NCI-H2196 treated with DMSO at 0.1 percent for 48 hours (cell line): ENCODE measurements around the gene PASK.
"Not testable (repeated sequence)": the region's sequence is repeated elsewhere in the genome, so short reads cannot be mapped to it uniquely, and the experiment has no call there.

Experiments used
- DNase-seq: peaks from one replicate; lab custom pipeline; 2025; ENCODE audit not compliant: unreplicated experiment; lab: John Stamatoyannopoulos, UW

PASK gene

DNA sequence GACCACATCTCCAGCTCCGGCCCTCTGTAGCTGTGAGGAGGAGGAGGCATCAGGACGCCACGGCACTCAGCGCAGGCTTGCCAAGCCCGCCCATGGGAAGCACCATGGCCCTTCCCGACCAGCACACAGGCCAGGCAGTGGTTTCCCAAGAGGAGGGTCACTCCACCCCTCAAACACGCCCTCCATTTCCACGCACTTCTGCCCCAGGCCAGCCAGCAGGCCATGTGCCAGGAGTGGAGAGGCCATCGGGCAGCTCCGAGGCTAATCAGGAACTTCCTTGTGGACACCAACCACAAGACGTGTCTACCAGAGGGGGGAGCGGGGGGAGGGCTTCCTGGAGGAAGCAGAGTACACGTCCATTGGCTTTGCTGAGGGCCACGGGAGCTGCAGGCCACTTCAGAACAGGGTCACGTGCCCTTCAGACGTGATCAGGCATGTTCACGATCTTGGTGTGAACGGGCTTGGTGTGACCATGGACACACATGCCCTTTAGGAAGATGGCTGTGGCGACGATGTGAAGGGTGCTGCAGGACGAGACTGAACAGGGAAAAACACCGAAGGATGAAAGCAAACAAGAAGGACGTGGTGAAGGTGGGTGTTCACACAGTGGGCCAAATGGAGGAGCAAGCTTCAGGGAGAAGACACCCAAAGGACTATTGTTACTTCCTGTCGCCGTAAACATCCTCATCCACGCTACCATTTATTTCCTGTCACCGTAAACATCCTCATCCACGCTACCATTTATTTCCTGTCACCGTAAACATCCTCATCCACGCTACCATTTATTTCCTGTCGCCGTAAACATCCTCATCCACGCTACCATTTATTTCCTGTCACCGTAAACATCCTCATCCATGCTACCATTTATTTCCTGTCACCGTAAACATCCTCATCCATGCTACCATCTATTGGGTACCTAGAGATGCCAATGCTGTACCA, 40.7 kb downstream of the PASK start:
- no peak for DNase-seq

GRCh38 chr2:241107031-241107783, 42.1 kb downstream of the PASK start:
- no peak for DNase-seq

DNA sequence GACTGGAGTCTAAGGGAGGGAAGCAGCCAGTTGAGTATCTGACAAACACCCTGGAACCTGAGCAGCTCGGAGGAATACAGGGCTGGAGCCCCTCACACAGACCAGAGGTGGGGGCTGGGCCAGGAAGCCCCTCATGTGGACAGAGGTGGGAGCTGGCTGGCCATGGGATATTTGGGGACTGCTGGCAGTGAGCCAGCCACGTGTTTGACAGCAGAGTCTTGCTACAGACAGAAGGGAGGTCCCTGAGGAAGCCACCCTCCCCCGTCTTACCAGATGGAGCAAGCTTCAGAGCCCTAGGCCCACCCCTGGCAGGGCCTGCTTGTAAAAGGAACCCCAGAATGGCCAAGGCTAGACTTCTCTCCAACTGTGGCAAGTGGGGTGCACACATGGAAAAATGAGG, 43.6 kb downstream of the PASK start:
- DNase-seq = no peak

GRCh38 chr2:241104611-241105010, 44.7 kb downstream of the PASK start:
- not testable (repeated sequence) for DNase-seq

DNA sequence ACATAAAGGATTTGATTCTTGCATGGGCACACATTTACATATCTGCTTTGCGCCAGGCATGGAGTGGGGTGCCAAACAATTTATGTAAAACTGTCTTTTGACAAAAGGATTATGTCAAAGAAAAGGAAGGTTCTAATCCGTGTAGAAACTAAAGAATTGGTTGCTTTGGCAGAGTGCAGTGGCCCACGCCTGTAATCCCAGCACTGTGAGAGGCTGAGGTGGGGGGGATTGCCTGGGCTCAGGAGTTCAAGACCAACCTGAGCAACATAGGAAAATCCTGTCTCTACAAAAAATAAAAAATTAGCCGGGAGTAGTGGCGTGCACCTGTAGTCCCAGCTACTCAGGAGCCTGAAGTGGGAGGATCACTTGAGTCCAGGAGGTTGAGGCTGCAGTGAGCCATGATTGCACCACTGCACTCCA, 46.1 kb downstream of the PASK start:
- DNase-seq = no peak

GRCh38 chr2:241102239-241102803, 47.0 kb downstream of the PASK start, which contains the start of gene MTERF4:
Gene MTERF4 (minus strand): TSS chr2:241102287. CDS start chr2:241102273, 14 bp downstream.
- peak; percentile 72 for DNase-seq

GRCh38 chr2:241099246-241099645, 50.0 kb downstream of the PASK start:
- no peak for DNase-seq

GRCh38 chr2:241096979-241097378, 52.3 kb downstream of the PASK start:
- no peak for DNase-seq

- no peak for DNase-seq
Measured at GRCh38 chr2:241095594-241096290, 53.5 kb downstream of the PASK start.

DNA sequence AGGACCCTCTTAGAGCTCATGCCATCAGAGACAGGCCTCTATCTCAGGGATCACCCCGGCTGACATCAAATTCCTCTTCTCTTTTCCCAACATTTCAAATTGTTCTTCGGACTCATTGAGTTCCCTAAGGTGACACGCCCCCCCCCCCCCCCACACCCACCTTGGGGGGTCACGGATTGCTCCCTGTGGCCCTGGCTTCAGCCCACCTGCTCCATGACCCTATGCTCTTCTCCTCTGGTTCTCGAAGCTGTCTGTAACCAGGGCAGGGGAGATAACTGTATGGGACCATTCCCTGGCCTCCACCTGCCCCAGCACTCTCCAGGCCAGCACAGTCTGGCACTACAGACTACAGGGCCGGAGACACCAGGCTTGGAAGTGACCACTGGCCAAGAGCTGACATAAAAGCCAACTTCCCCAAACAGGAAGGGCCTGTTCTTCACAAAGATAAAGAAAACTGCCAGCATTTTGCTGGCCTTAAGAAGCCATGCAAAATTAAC, 54.3 kb downstream of the PASK start:
- no peak for DNase-seq

- no peak for DNase-seq
Measured at GRCh38 chr2:241094172-241094571, 55.1 kb downstream of the PASK start.

DNA sequence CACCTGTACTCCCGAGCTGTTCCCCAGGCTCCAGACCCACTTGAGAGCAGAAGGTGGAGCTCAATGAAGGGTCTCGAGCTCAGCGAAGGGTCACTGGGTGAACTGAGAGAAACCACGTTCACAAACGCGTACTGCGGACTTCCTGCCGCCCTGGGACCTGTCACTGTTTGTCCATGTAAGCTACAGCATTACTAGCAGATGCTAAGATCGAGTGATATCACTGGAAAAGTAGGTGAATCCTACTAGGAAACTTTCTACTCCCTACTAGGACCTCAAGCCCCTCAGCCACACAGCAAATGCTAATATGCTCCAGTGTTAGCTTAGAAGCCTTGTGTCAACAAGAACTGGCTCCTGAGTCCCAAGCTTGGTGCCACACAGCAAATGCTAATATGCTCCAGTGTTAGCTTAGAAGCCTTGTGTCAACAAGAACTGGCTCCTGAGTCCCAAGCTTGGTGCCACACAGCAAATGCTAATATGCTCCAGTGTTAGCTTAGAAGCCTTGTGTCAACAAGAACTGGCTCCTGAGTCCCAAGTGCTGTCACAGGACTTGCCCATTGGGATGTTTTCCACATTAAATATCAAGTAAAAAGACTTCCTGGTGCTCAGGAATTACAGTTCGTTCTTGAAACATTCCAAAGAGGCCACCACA, 56.0 kb downstream of the PASK start:
- peak; percentile 12 for DNase-seq

GRCh38 chr2:241092677-241093076, 56.6 kb downstream of the PASK start:
- peak; percentile 14 for DNase-seq

- DNase-seq = no peak
Measured at GRCh38 chr2:241091734-241092445, 57.4 kb downstream of the PASK start.

DNA sequence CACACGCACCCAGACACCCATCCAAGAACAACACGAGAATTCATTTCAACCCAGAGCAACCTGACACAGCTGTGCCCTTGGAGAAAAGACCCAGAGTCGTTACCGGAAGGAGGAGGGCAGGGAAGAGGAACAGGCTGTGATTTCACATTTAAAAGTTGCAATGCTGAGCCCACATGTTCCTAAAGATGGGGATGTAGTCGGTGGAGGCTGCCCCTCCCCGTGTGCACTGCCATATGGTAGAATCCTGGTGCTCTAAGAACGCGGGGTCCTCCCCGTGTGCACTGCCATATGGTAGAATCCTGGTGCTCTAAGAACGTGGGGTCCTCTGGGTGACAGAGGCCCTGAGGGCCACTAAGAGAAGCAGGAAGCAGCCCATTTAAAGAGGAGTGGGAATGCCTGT, 58.1 kb downstream of the PASK start:
- DNase-seq = no peak

DNA sequence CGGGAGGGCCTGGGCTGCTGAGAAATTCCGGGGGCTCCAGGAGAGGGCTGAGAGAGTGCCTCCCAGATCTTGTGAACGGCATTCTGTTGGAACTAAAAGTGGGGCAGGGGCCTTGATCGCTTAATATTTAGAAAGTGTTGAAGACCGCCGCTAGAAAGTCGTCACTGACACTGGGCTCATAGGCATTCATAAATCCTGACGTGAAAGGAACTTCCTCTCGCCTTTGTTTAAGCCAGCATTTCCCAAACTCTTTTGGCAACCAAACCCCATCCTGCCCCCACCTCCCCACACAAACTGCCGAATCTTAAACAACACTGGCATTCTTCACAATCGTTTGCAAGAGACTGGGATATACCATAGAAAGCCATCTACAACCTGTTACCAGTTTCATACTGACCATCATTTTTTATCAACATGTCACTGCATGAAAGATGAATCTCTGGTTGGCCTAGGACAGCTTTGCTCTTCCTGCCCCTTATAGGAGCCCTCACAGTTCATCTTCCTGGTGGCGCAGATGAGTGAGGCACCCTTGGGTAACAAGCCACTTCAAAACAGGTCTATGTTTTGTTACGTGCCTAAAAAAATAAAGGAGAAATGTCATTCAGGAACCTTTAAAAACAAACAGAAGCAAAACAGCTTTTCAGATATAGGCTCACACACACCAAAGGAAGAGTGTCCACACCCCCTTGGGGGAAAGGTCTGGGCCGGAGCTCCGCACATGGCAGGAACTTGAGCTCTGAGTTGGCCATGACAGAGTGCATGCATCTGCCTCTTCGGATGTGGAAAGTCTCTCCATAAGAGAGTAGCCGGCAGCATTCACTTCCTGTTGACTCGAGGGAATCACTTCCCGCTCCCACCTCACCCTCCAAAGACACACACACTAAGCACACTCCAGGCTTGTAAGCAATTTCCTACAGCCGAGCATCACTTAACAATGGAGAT, 60.2 kb downstream of the PASK start:
- DNase-seq = no peak

GRCh38 chr2:241088376-241088775, 60.9 kb downstream of the PASK start:
- no peak for DNase-seq

DNA sequence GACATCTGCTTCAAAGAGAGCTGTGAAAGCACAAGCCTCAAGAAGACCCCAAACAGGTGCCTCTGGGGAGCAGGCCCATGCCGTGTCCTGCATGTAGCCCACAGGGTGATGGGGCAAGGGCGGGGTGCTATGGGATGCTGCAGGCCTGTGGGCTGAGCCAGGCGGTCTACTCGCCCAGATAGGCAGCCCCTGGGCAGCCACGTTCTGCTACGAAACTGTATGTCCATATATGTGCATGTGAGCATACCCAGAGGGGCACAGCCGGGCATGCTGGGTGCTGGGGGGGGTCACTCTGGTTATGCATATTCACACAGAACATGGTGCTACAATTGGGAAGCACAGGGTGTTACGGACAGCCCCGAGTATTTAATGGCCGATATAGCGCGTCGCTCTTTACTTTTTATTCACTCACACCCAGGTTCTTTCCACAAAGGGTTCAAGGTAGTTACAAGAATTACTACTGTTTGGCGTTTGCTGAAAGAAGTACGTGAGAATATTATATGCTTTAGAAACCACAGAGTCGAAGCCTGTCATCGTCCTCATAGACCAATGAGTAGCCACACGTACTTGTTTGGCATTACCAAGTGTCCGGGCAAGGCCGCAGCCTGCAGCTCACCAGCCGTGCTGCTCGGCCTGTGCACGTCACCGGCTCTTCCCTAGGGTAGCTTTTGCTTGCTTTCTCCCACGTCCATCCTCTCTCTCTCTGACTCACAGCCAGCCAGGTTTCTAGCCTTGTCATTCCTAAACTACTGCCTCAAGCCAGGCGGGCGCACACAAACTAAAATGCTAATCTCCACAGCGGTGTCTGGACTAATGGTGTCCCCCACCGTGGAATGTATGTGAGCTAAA, 61.6 kb downstream of the PASK start:
- DNase-seq = no peak
